HG03097 (cell line): Measurements from ENCODE around the gene PLPP7.
"Not testable (repeated sequence)": the region's sequence is repeated elsewhere in the genome, so short reads cannot be mapped to it uniquely, and the experiment has no call there.

Source experiments
- ATAC-seq: cut with Tn5 transposase; IDR thresholded peaks from one replicate; pipeline ENCODE4 v1.9.1; 2021; ENCODE audit not compliant: unreplicated experiment, low FRiP score

The PLPP7 gene

GRCh38 chr9:131324736-131325679 lies 35.5 kb downstream of the PLPP7 start:
- no peak for ATAC-seq

- ATAC-seq = no peak
These were observed 39.7 kb downstream of the PLPP7 start for GRCh38 chr9:131329241-131329641.

DNA sequence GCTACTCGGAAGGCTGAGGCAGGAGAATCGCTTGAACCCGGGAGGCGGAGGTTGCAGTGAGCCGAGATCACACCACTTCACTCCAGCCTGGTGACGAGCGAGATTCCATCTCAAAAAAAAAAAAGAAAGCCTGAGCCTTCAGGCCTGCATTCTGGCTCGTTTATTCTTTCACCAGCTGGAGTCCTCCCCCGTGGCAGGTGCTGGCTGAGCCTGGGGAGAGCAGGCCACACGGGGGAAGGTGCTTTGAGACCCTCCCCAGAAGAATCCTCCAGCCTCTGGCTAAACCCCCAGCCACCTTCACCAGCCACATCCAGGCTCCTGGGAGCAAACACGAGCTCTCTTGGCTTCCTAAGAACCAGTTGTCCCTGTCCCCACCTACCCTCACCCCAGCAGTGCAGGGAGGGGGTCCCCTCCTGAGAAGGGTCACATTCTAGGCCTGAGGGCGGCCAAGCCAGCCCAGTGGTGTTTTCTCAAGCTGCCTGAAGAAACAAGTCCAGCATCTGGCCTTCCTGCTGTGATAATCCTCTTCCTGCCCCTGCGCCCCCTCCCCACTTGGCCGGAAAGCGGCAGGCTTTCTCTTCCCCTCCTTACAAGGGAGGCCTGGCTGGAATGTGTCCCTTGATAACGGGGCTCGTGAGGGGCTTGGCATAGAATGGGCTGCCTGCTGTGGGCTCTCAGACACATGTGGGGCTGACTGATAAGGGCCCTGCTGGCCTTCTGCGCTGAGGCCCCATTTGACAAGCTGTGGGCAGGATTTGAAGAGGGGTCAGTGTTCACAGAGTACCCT lies 41.5 kb downstream of the PLPP7 start:
- ATAC-seq = no peak

GRCh38 chr9:131331996-131332395 lies 42.5 kb downstream of the PLPP7 start:
- ATAC-seq = not testable (repeated sequence)

DNA sequence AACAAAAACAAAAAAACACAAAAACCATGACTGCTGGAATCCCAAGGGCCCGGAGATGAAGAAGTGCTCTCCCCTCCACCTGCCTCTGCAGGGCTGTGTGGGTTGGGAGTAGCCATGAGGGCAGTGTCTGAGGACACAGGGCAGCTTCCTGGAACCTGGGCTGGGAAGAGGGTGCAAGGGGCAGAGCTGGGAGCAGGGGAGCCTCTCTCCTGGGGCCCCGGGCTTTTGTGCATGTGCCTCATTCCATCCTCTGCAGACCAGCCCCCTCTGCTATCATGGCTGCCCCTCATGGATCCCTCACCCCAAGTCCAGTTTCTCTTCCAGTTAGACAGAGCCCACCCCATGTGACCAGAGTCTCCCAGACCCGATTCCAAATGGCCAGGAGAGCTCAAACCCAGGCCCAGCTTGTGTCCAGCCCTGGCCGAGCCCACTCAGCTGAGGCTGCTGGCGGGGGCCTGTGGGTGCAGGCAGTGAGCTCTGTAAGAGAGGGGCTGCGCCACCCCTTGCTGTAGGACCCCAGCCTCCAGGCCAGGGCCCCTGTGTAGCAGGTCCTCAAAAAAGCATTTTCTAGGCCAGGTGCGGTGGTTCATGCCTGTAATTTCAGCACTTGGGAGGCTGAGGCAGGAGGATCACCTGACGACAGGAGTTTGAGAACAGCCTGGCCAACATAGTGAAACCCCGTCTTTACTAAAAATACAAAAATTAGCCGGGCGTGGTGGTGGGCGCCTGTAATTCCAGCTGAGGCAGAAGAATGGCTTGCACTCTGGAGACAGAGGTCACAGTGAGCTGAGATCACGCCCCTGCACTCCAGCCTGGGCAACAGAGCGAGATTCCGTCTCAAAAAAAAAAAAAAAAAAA lies 44.5 kb downstream of the PLPP7 start:
- ATAC-seq = no peak

DNA sequence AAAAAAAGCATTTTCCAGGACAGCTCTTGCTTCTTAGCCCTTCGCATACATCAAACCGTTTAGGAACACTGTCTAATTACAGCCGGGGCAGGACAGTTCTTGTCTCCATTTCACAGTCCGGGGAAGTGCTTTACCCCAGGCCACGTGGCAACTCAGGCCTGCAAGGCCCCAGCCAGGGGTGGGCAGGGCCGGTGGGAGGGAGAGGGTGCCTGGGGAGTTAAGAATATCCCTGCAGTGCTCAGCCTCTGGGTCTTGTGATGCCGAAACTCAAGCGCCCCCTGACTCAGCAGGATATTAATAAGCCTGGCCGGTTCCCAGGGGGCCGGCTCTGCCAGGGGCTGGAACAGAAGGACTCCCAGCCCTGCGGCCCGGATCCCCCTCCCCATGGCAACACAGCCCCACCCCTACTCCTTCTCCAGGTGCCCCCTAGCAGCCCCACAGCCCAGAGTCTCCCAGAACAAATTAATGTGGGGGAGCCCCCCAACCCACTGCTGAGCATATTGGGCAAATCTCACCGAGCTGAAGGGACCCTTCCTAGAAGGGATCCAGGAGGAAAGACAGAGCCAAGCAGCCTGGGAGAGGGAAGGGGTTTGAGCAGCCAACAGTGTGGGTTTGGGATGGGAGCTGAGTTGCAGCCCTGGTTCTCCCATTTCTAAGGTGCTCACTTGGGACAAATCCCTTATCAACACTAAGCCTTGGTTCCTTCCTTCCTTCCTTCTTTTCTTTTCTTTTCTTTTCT lies 45.3 kb downstream of the PLPP7 start:
- no peak for ATAC-seq

DNA sequence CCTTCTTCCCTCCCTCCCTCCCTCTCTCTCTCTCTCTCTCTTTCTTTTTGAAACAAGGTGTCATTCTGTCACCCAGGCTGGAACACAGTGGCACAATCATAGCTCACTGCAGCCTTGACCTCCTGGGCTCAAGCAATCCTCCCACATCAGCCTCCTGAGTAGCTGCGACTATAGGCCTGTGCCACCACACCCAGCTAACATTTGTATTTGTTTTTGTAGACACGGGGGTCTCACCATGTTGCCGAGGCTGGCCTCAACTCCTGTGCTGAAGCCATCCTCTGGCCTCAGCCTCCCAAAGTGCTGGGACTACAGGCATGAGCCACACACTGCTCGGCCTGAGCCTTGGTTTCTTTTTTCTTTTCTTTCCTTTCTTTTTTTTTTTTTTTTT lies 45.8 kb downstream of the PLPP7 start:
- ATAC-seq = no peak

GRCh38 chr9:131337131-131337848 lies 47.8 kb downstream of the PLPP7 start:
- ATAC-seq = no peak

GRCh38 chr9:131339212-131339611 lies 49.7 kb downstream of the PLPP7 start:
- not testable (repeated sequence) for ATAC-seq

GRCh38 chr9:131344931-131345535 lies 55.5 kb downstream of the PLPP7 start:
- not testable (repeated sequence) for ATAC-seq

GRCh38 chr9:131346559-131346958 lies 57.0 kb downstream of the PLPP7 start:
- no peak for ATAC-seq

DNA sequence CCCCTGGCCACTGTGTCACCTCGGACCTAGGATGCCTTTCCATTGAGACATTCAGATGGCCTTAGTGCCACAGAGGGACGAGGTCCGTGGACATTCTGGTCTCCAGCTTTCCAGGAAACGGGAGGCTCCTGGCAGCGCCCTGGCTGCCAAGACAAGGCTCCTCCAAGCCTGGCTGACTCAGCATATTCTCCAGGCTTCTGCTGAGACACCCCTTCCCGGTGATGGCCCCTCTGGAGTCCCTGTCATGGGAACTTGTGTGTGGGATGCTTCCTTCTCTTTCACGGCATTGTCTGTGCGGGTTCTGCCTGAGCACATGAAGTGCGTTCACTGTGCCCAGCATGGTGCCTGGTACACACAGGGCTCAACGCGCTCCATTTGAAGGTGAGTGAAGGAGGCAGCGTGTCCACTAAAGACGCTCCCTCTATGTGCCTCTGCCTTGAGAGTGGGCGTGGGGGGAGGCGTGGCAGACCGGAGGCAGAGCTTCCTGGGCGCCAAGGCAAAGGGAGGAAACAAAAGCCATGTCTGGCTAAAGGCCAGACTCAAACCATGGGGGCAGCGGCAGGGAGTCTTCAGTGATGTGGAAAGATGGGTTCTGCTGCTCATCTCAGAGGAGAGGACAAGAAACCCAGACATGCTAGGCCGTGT lies 58.0 kb downstream of the PLPP7 start:
- ATAC-seq = no peak

DNA sequence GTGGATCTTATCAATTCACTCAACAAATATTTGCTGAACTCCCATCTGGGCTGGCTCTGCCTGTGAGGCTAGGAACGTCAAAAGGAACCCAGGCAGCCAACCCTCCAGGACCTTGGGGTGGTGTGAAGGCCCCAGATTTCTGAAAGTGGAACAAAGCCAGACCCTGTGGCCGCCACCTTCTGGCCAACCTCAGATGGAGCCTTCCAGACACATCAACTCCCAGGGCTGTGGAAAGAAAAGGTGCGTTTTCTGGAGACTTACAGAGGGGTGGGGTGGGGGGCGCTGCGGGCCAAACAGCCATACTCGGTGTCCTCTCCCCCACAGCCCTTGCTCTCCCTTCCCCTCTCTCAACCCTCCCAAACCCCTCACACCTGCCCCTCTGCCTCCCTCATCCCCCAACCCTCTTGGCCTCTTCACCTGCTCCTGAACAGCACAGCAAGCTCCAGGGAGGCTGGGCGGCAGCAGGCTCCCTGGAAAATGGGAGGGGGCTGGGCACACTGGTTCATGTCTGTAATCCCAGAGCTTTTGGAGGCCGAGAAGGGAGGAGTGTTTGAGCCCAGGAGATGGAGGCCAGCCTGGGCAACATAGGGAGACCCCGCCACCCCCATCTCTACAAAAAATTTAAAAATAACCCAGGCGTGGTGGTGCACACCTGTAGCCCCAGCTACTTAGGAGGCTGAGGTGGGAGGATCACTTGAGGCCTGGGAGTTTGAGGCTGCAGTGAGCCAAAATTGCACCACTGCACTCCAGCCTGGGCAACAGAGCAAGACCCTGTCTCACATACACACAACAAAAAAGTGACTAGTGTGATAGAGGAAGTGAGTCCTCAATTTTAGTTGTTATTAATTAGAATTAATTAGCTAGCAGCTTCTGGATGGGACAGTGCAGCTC lies 59.4 kb downstream of the PLPP7 start:
- no peak for ATAC-seq

- ATAC-seq = no peak
These were observed 60.0 kb downstream of the PLPP7 start for GRCh38 chr9:131349522-131349880.

- no peak for ATAC-seq
These were observed 60.5 kb downstream of the PLPP7 start for GRCh38 chr9:131349881-131350563.

- ATAC-seq = not testable (repeated sequence)
These were observed 67.0 kb downstream of the PLPP7 start for GRCh38 chr9:131356479-131356878.

- no peak for ATAC-seq
These were observed 69.0 kb downstream of the PLPP7 start for GRCh38 chr9:131358556-131358955.
